Brain microvascular endothelial cell (primary cell): Measurements from ENCODE around the gene ELMO1.

ENCODE experiments used
- DNase-seq: peaks from one replicate; pipeline ENCODE4 v3.0.0-alpha.2; 2020
- H3K27ac ChIP-seq: fragments of 250-450 bp; sonication (Bioruptor Pico); 2 replicates; pipeline ENCODE4 v1.5.1; 2020; ENCODE audit warnings: mild to moderate bottlenecking, moderate library complexity
- H3K27me3 ChIP-seq: fragments of 250-450 bp; sonication (Bioruptor Pico); replicated peaks from 2 replicates; pipeline ENCODE4 v1.5.1; 2020; ENCODE audit warnings: mild to moderate bottlenecking
- H3K36me3 ChIP-seq: fragments of 250-450 bp; sonication (Bioruptor Pico); replicated peaks from 2 replicates; pipeline ENCODE4 v1.5.1; 2020; ENCODE audit warnings: mild to moderate bottlenecking
- H3K4me3 ChIP-seq: 2 replicates; pipeline ENCODE4 v1.5.1; 2011; ENCODE audit warnings: low read depth, mild to moderate bottlenecking, control low read depth, low read length, moderate library complexity
- in situ Hi-C: cut with HindIII; loops from 2 replicates; pipeline ENCODE4 v1.10.0; 2017; ENCODE audit warnings: low sequenced_read_pairs, low pct_ligation_motif_present
- TF ChIP-seq, protein P1 (sequence below): IDR thresholded peaks from 2 replicates; pipeline ENCODE4 v1.5.1; 2011; ENCODE audit warnings: low read depth, mild to moderate bottlenecking, moderate library complexity, low read length, control low read depth, inconsistent platforms; ENCODE audit errors: missing control alignments

ELMO1 gene

DNA sequence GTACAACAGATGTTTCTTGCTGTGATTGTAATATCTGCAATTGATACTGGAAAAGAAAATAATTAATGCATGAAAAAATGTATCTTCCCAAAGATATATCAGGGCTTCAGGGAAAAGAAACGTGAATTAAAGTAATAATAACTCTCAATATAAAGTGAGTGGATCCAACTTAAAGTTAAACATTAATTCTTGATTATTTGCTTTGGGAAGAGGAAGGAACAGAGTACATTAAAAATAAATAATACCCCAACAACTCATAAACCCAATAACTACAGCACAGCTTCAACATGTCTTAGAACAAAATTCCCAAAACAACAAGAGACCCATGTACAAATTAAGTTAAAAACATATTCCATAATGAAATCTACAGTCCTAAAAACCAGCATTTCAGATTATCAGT lies 33.0 kb downstream of the ELMO1 start:
- in situ Hi-C loops: no loop called here

DNA sequence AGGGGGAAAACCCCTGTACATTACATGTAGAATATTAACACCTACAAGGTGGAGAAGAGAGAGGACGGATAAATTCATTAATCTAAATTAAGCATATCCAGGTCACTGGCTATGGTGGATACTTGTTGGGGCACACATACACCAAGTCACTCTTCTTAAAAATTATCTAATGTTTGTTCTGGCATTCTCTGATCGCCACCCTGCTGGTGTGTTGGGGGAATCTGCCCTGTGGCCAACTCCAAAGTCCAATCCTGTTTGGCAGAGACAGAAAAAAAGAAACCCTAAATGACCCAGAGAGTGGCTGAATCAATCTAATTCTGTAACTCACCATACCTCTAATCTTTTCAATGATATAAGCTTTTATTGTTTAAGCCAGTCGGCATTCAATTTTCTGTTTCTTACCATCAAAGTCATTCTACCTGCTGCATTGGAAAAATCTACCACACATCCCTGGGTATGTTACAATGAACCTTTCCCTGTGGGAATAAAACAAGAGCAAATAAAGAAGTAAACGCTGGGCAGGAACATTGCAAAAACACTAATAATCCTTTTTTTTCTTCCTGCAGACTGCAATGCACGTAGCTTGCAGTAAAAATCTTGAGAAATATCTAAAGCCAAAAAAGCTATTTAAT lies 34.2 kb downstream of the ELMO1 start:
- no peak overlapping the region for H3K27ac ChIP-seq
- in situ Hi-C loops: no loop called here
- no peaks in the 10 kb centered on the region for H3K27me3 ChIP-seq
- TF ChIP-seq, protein P1, sequence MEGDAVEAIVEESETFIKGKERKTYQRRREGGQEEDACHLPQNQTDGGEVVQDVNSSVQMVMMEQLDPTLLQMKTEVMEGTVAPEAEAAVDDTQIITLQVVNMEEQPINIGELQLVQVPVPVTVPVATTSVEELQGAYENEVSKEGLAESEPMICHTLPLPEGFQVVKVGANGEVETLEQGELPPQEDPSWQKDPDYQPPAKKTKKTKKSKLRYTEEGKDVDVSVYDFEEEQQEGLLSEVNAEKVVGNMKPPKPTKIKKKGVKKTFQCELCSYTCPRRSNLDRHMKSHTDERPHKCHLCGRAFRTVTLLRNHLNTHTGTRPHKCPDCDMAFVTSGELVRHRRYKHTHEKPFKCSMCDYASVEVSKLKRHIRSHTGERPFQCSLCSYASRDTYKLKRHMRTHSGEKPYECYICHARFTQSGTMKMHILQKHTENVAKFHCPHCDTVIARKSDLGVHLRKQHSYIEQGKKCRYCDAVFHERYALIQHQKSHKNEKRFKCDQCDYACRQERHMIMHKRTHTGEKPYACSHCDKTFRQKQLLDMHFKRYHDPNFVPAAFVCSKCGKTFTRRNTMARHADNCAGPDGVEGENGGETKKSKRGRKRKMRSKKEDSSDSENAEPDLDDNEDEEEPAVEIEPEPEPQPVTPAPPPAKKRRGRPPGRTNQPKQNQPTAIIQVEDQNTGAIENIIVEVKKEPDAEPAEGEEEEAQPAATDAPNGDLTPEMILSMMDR: no peak
- no peak for DNase-seq
- H3K4me3 ChIP-seq: no peak overlapping the region
- H3K36me3 ChIP-seq: no peaks in the 10 kb centered on the region

More for the DNA sequence above, 33.0 kb downstream of the ELMO1 start:
- H3K4me3 ChIP-seq: no peak overlapping the region
- no peaks in the 10 kb centered on the region for H3K27me3 ChIP-seq
- no peaks in the 10 kb centered on the region for H3K36me3 ChIP-seq
- H3K27ac ChIP-seq: no peak overlapping the region
- TF ChIP-seq, protein P1: no peak
- no peak for DNase-seq

DNA sequence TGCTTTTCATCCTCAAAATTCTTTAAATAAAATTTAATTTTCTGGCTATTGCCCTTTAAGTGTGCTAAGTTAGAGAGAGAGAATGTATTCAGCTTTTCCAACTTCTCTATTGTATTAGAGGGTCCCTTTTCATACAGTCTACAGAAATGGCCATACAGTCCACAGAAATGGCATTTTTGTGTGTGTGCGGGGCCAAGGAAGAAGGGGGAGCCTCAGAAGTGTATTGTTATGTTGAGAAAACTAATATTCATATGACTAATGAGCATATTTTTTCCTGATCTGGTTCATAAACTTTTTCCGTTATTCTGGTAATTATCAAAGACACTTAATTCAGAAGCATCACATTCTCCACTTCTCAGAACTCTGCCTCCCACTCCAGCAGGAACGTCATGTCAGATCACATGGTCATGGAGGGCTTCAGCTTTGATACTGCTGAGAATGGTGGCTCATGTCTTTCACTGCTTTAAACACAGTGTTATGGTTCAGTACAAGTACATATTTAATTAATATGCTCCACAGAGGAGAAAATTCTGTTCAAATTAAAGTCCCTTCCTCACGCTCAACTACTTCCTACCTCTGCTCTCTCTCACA lies 37.1 kb downstream of the ELMO1 start:
- in situ Hi-C loops: no loop called here
- Histone ChIP-seq H3K27ac (no peak overlapping the region), H3K4me3 (no peak overlapping the region)

DNA sequence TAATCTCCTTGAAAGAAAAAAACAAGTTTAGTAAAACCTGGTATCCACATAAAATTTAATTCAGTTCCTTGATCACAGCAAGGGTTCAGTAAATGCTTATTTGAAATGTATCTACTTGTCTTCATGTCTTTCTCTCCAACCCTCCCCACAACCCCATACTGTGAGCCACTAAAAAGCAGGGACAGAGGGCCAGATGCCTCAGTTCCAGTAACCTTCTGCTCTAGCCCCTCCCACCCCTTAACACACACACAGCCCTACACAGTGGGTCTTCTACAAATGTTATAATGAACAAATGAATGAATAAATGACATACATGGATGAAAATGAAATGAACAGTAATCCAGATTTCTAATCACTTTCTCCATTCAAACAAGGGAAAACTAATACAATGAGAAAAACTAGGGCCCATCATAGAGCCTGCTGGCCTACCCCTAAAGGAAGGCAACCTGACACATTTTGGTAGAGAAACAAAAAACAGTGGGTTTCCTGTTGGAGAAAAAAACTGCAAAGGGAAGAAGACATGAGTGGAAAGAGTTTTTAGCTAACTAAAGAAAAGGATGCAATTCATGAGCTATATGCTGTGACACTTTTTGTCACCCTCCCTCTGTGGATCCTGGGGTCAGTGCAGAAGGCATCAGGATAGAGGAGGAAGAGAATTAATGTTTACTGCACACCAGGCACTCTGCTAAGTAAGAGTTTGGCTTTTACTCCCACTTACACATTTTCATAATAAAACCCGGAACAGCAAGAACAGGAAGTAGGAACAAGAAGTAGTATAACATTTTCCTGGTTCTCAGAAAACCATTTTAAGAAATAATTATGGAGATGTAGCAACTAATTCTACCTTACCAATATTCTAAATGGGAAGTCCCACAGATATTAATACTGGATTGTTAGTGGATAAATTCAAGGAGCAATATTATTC lies 38.1 kb downstream of the ELMO1 start:
- Histone ChIP-seq H3K27ac (no peak overlapping the region), H3K4me3 (no peak overlapping the region), H3K27me3 (no peaks in the 10 kb centered on the region), H3K36me3 (no peaks in the 10 kb centered on the region)
- DNase-seq: no peak
- in situ Hi-C loops: no loop called here
- TF ChIP-seq, protein P1: no peak

More for the DNA sequence above, 37.1 kb downstream of the ELMO1 start:
- DNase-seq: no peak
- H3K27me3 ChIP-seq: no peaks in the 10 kb centered on the region
- TF ChIP-seq, protein P1: no peak
- no peaks in the 10 kb centered on the region for H3K36me3 ChIP-seq

DNA sequence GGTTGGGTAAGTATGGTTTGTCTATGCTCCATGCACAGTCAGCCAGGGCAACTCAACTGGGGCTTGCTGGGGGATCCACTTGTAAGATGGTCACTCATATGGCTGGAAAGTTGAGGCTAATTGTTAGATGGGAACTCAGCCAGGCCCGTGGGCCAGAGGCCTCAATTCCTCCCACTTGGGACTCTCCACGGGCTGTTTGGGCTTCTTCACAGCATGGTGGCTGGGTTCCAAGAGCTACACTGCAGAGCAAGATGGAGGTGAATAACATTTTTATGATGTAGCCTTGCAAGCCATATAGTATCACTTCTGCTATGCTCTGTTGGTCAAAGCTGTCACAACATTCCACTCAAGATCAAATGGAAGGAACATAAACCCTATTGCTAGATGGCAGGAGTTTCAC lies 39.2 kb downstream of the ELMO1 start:
- Histone ChIP-seq H3K27me3 (no peaks in the 10 kb centered on the region), H3K36me3 (no peaks in the 10 kb centered on the region), H3K4me3 (no peak overlapping the region), H3K27ac (no peak overlapping the region)
- TF ChIP-seq, protein P1: no peak
- no peak for DNase-seq
- in situ Hi-C loops: no loop called here
